HCT116 (cell line): ENCODE measurements around the gene PAX7.

Source experiments
- POLR2AphosphoS5 ChIP-seq: IDR thresholded peaks from 2 replicates; pipeline ENCODE4 v1.6.1; 2011; ENCODE audit warnings: mild to moderate bottlenecking, low read depth, low read length, moderate library complexity
- TF ChIP-seq, protein P1 (sequence below), 3 experiments: fragments of 200-600 bp in 1 of 3; sonication (generic) in 1 of 3; IDR thresholded peaks in 2 of 3; conservative IDR thresholded peaks in 1 of 3; 2 replicates each; pipeline ENCODE4 v1.5.1; 2012 to 2017; ENCODE audit warnings: low read depth in 2 of 3, low read length in 2 of 3, antibody characterized with exemption in 1 of 3, borderline replicate concordance in 1 of 3, control low read depth in 1 of 3, mild to moderate bottlenecking in 1 of 3, mixed read lengths in 1 of 3, mixed run types in 1 of 3, moderate library complexity in 1 of 3; ENCODE audit not compliant: insufficient read depth in 1 of 3

DNA sequence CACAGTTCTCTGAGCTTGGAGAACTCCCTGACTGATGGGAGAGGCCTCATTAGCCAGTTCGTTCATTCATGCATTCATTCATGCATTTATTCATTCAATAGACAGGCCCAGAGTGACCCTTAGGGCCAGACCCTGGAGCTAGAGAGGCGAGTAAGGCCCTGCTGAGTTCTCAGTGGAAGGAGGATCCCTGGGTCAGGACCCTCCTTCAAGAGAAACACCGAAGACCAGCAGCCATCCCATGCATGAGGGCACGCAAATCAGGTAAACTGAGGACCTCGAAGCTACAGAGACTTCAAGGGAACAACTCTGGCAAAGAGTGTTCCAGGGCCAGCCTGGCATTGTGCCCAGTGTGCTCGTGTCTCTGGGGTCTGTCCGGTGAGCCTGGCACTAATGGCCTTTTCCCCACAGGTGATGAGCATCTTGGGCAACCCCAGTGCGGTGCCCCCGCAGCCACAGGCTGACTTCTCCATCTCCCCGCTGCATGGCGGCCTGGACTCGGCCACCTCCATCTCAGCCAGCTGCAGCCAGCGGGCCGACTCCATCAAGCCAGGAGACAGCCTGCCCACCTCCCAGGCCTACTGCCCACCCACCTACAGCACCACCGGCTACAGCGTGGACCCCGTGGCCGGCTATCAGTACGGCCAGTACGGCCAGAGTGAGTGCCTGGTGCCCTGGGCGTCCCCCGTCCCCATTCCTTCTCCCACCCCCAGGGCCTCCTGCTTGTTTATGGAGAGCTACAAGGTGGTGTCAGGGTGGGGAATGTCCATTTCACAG, 104.8 kb downstream of the PAX7 start:
- no peak for TF ChIP-seq POLR2AphosphoS5
- TF ChIP-seq, protein P1, sequence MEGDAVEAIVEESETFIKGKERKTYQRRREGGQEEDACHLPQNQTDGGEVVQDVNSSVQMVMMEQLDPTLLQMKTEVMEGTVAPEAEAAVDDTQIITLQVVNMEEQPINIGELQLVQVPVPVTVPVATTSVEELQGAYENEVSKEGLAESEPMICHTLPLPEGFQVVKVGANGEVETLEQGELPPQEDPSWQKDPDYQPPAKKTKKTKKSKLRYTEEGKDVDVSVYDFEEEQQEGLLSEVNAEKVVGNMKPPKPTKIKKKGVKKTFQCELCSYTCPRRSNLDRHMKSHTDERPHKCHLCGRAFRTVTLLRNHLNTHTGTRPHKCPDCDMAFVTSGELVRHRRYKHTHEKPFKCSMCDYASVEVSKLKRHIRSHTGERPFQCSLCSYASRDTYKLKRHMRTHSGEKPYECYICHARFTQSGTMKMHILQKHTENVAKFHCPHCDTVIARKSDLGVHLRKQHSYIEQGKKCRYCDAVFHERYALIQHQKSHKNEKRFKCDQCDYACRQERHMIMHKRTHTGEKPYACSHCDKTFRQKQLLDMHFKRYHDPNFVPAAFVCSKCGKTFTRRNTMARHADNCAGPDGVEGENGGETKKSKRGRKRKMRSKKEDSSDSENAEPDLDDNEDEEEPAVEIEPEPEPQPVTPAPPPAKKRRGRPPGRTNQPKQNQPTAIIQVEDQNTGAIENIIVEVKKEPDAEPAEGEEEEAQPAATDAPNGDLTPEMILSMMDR (IDR thresholded peaks at IDR 0.05 in 2 of 3, conservative IDR thresholded peaks at IDR 0.05 in 1 of 3; ENCODE audit: borderline replicate concordance in 1 of 3, insufficient read depth in 1 of 3, low read depth in 2 of 3, low read length in 2 of 3) = no peak
